Neural crest cell (in vitro differentiated cells): ENCODE measurements around the gene PCSK2. TPM values are rescaled to one million over a fixed set of nuclear protein-coding genes. Genes with fewer than 3 reads are reported as not detected.

Source experiments
- DNase-seq: peaks from one replicate; pipeline ENCODE4 v3.0.0; 2021; ENCODE audit warnings: low read depth, mixed read lengths, low spot score
- H3K27ac Mint-ChIP-seq: one replicate; pipeline ENCODE4 v1.8.0; 2021; ENCODE audit warnings: mild to moderate bottlenecking, mixed read lengths; ENCODE audit not compliant: unreplicated experiment
- H3K27me3 Mint-ChIP-seq: 2 replicates; pipeline ENCODE4 v1.8.0; 2021; ENCODE audit warnings: low read depth, mild to moderate bottlenecking, mixed read lengths
- H3K36me3 Mint-ChIP-seq: 2 replicates; pipeline ENCODE4 v1.8.0; 2021; ENCODE audit warnings: low read depth, mild to moderate bottlenecking, mixed read lengths
- H3K4me1 Mint-ChIP-seq: 2 replicates; pipeline ENCODE4 v1.8.0; 2021; ENCODE audit warnings: mixed read lengths
- H3K4me3 Mint-ChIP-seq: one replicate; pipeline ENCODE4 v1.8.0; 2021; ENCODE audit warnings: mild to moderate bottlenecking, mixed read lengths
- H3K9me3 Mint-ChIP-seq: 2 replicates; pipeline ENCODE4 v1.8.0; 2021; ENCODE audit warnings: mixed read lengths
- total RNA-seq: library from RNA; stranded (reverse); gene quantifications from 2 replicates; pipeline ENCODE4 v1.2.1, GENCODE V29; 2021
- TF ChIP-seq, protein P1 (sequence below): fragments of 200-600 bp; sonication (generic); conservative IDR thresholded peaks from 2 replicates; pipeline ENCODE4 v1.5.0; 2021; ENCODE audit warnings: antibody characterized with exemption, mild to moderate bottlenecking

PCSK2 gene
- total RNA-seq, 1 donor from 2014 or later, result 2.1 TPM

- no peak overlapping the region for H3K27ac Mint-ChIP-seq
- H3K27me3 Mint-ChIP-seq, result peaks cover 92% of the 10 kb centered on the region
- TF ChIP-seq, protein P1, sequence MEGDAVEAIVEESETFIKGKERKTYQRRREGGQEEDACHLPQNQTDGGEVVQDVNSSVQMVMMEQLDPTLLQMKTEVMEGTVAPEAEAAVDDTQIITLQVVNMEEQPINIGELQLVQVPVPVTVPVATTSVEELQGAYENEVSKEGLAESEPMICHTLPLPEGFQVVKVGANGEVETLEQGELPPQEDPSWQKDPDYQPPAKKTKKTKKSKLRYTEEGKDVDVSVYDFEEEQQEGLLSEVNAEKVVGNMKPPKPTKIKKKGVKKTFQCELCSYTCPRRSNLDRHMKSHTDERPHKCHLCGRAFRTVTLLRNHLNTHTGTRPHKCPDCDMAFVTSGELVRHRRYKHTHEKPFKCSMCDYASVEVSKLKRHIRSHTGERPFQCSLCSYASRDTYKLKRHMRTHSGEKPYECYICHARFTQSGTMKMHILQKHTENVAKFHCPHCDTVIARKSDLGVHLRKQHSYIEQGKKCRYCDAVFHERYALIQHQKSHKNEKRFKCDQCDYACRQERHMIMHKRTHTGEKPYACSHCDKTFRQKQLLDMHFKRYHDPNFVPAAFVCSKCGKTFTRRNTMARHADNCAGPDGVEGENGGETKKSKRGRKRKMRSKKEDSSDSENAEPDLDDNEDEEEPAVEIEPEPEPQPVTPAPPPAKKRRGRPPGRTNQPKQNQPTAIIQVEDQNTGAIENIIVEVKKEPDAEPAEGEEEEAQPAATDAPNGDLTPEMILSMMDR, result no peak
- peak; percentile 6 for DNase-seq
- H3K4me1 Mint-ChIP-seq, result peaks cover 37% of the 10 kb centered on the region
- H3K4me3 Mint-ChIP-seq, result peak overlapping the region; percentile 93
- no peaks in the 10 kb centered on the region for H3K9me3 Mint-ChIP-seq
- H3K36me3 Mint-ChIP-seq, result no peaks in the 10 kb centered on the region
Measured at GRCh38 chr20:17227669-17228623, 1.1 kb downstream of the PCSK2 start.

DNA sequence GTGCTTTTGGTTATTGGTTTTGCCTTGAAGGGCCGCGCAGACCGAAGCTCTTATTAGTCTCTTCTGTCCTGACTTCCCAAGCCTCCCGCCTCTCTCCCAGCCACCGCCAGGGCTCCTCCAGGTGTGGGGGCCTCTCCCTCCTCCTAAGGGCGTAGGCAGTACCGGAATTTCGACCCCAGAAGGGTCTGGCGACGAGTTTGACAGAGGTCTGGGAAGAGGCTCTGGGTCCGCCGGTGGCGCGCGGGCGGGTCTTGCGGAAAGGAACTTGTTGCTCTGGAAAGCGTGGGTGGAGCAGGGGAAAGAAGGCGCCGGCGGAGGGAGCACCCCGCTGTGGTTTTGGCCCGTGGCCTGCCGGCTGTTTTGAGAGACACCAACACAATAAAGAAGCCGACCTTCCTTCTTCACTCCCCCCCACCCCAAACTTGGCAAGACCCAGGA lies 1.8 kb downstream of the PCSK2 start:
- Mint-ChIP-seq H3K4me1 (peaks cover 37% of the 10 kb centered on the region), H3K27ac (no peak overlapping the region), H3K27me3 (peaks cover 85% of the 10 kb centered on the region), H3K4me3 (peak overlapping the region; percentile 93), H3K36me3 (no peaks in the 10 kb centered on the region), H3K9me3 (no peaks in the 10 kb centered on the region)
- DNase-seq, result peak; percentile 12
- TF ChIP-seq, protein P1, result no peak

GRCh38 chr20:17229256-17229655 lies 2.4 kb downstream of the PCSK2 start:
- H3K36me3 Mint-ChIP-seq, result no peaks in the 10 kb centered on the region
- H3K4me3 Mint-ChIP-seq, result peak overlapping the region; percentile 7
- H3K9me3 Mint-ChIP-seq, result no peaks in the 10 kb centered on the region
- TF ChIP-seq, protein P1, result no peak
- H3K27me3 Mint-ChIP-seq, result peaks cover 79% of the 10 kb centered on the region
- no peak overlapping the region for H3K27ac Mint-ChIP-seq
- peaks cover 37% of the 10 kb centered on the region for H3K4me1 Mint-ChIP-seq
- DNase-seq, result no peak

GRCh38 chr20:17233626-17234025 lies 6.8 kb downstream of the PCSK2 start:
- no peaks in the 10 kb centered on the region for H3K9me3 Mint-ChIP-seq

DNA sequence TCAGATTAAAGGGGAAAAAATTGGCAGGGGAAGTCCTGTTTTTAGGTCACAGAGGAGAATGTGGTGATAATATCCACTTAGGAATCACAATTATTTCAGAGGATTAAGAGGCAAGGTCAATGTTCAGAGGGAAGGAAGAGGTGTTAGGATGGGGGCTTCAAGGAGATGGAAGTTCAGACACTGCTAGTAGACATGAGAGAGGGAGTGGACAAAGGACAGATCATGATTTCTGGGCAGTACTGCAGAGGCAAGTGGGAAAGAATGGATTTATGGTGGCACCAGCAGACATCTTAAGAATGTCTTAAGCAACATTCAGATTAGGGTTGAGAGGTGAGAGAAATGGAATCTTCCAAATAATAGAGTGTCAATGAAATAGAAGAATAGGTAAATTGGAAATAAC lies 9.9 kb downstream of the PCSK2 start:
- TF ChIP-seq, protein P1, result no peak
- Mint-ChIP-seq H3K9me3 (peaks cover 5% of the 10 kb centered on the region), H3K4me1 (no peaks in the 10 kb centered on the region), H3K27me3 (peaks cover 11% of the 10 kb centered on the region), H3K27ac (no peak overlapping the region), H3K36me3 (no peaks in the 10 kb centered on the region), H3K4me3 (no peak overlapping the region)
- no peak for DNase-seq

More at GRCh38 chr20:17233626-17234025, 6.8 kb downstream of the PCSK2 start:
- Mint-ChIP-seq H3K36me3 (no peaks in the 10 kb centered on the region), H3K27me3 (peaks cover 38% of the 10 kb centered on the region), H3K4me3 (no peak overlapping the region), H3K27ac (no peak overlapping the region), H3K4me1 (peaks cover 7% of the 10 kb centered on the region)
- TF ChIP-seq, protein P1, result no peak
- DNase-seq, result no peak
